HepG2 (cell line): ENCODE results near the gene MEA1. TPM values are rescaled to one million over a fixed set of nuclear protein-coding genes. Genes with fewer than 3 reads are reported as not detected.

ENCODE experiments used
- DPF2 ChIP-seq: sonication (generic); formaldehyde crosslinking; IDR thresholded peaks from 2 replicates; pipeline ENCODE4 v1.4.0; 2020; ENCODE audit warnings: mild to moderate bottlenecking, low read depth, missing genetic modification reagents, borderline replicate concordance
- EP300 ChIP-seq, 3 experiments: sonication (generic) in 1 of 3; formaldehyde crosslinking in 1 of 3; IDR thresholded peaks; 2 replicates each; pipeline versions ENCODE4 v1.5.1 to v1.6.1; 2011 to 2020; ENCODE audit warnings: low read depth in 2 of 3, low read length in 2 of 3, borderline replicate concordance in 1 of 3, improper control_type of control experiment in 1 of 3, mild to moderate bottlenecking in 1 of 3, missing genetic modification reagents in 1 of 3, moderate library complexity in 1 of 3
- GATA4 ChIP-seq: sonication (generic); IDR thresholded peaks from 2 replicates; pipeline ENCODE4 v1.6.1; 2016; ENCODE audit warnings: antibody characterized with exemption, low read depth, borderline replicate concordance
- GMEB2 ChIP-seq: IDR thresholded peaks from 2 replicates; pipeline ENCODE4 v1.6.1; 2016; ENCODE audit warnings: missing biosample characterization, missing genetic modification reagents, low read depth
- GPBP1L1 ChIP-seq: sonication (generic); formaldehyde crosslinking; IDR thresholded peaks from 2 replicates; pipeline ENCODE4 v1.5.0; 2020; ENCODE audit warnings: mild to moderate bottlenecking, missing genetic modification reagents
- HNF4A ChIP-seq: sonication (generic); formaldehyde crosslinking; IDR thresholded peaks from 2 replicates; pipeline ENCODE4 v1.4.0; 2020; ENCODE audit warnings: missing genetic modification reagents
- IKZF4 ChIP-seq: sonication (generic); formaldehyde crosslinking; IDR thresholded peaks from 2 replicates; pipeline ENCODE4 v1.5.1; 2020; ENCODE audit warnings: borderline replicate concordance, mild to moderate bottlenecking, low read depth, missing genetic modification reagents; ENCODE audit errors: not compliant biosample characterization
- KAT8 ChIP-seq: IDR thresholded peaks from 2 replicates; pipeline ENCODE4 v1.6.1; 2016; ENCODE audit warnings: missing genetic modification reagents, missing compliant biosample characterization
- MTA3 ChIP-seq: sonication (generic); formaldehyde crosslinking; IDR thresholded peaks from 2 replicates; pipeline ENCODE4 v1.4.0; 2020; ENCODE audit warnings: missing genetic modification reagents
- MXD4 ChIP-seq: IDR thresholded peaks from 2 replicates; pipeline ENCODE4 v1.6.1; 2016; ENCODE audit warnings: mild to moderate bottlenecking, missing biosample characterization, missing genetic modification reagents
- MYNN ChIP-seq: sonication (generic); formaldehyde crosslinking; IDR thresholded peaks from 2 replicates; pipeline ENCODE4 v1.4.0; 2020; ENCODE audit warnings: mild to moderate bottlenecking, low read depth, missing genetic modification reagents
- NFKB2 ChIP-seq: sonication (generic); formaldehyde crosslinking; IDR thresholded peaks from 2 replicates; pipeline ENCODE4 v1.4.0; 2020; ENCODE audit warnings: missing genetic modification reagents, borderline replicate concordance
- PRDM4 ChIP-seq: sonication (generic); formaldehyde crosslinking; IDR thresholded peaks from 2 replicates; pipeline ENCODE4 v1.9.0; 2021; ENCODE audit warnings: missing genetic modification reagents, borderline replicate concordance
- TAF1 ChIP-seq: sonication (generic); formaldehyde crosslinking; IDR thresholded peaks from 2 replicates; pipeline ENCODE4 v1.4.0; 2020; ENCODE audit warnings: missing genetic modification reagents
- ZBTB2 ChIP-seq: sonication (generic); formaldehyde crosslinking; IDR thresholded peaks from 2 replicates; pipeline ENCODE4 v1.8.0; 2022; ENCODE audit warnings: low read depth, missing genetic modification reagents
- ZBTB3 ChIP-seq: sonication (generic); formaldehyde crosslinking; IDR thresholded peaks from 2 replicates; pipeline ENCODE4 v1.4.0; 2020; ENCODE audit warnings: low read depth, mild to moderate bottlenecking, moderate library complexity, missing genetic modification reagents, borderline replicate concordance
- ZMYM4 ChIP-seq: sonication (generic); formaldehyde crosslinking; IDR thresholded peaks from 2 replicates; pipeline ENCODE4 v1.8.1; 2023; ENCODE audit warnings: mild to moderate bottlenecking, missing genetic modification reagents
- ZNF333 ChIP-seq: sonication (generic); formaldehyde crosslinking; IDR thresholded peaks from 2 replicates; pipeline ENCODE4 v1.4.0; 2020; ENCODE audit warnings: mild to moderate bottlenecking, missing genetic modification reagents, borderline replicate concordance
- ZNF383 ChIP-seq: sonication (generic); formaldehyde crosslinking; IDR thresholded peaks from 2 replicates; pipeline ENCODE4 v1.4.0; 2020; ENCODE audit warnings: missing genetic modification reagents, mild to moderate bottlenecking, borderline replicate concordance
- polyA plus RNA-seq, 8 experiments: library from polyadenylated mRNA; depleted of rRNA in 3 of 8; stranded (reverse) in 7 of 8; unstranded in 1 of 8; fragments of >200 nt; fragmentation: Illumina TruSeq in 4 of 8; extraction: Trizol in 4 of 8; gene quantifications; 2 replicates each; pipeline versions ENCODE4 v1.2.1 to v1.2.3, GENCODE V29; 2011 to 2016; ENCODE audit warnings: low read depth in 4 of 8, missing spikeins in 1 of 8, mixed read lengths in 1 of 8; ENCODE audit not compliant: insufficient read depth in 1 of 8
- total RNA-seq, 5 experiments: library from RNA; depleted of rRNA; stranded (reverse); fragments of >200 nt; fragmentation: Illumina TruSeq; extraction: Trizol; gene quantifications; 2 replicates each; pipeline ENCODE4 v1.2.3, GENCODE V29; 2016; ENCODE audit warnings: low read depth in 1 of 5

MEA1 gene
- total and polyA plus RNA-seq, 2 of the 13 experiments (the other 11 are each of a cell fraction or from before 2014, with no cell fraction given): 75.6 to 86.2 TPM

- no peak for TF ChIP-seq TAF1 (CRISPR knock-in tag)
- TF ChIP-seq MYNN (CRISPR knock-in tag): no peak
- no peak for TF ChIP-seq ZNF333 (CRISPR knock-in tag)
- TF ChIP-seq ZMYM4 (CRISPR knock-in tag): 0 out of 2 replicates have a peak, but pooled peaks have one; percentile 7
- no peak for TF ChIP-seq GPBP1L1
- TF ChIP-seq KAT8: no peak
- no peak for TF ChIP-seq GATA4
- TF ChIP-seq EP300 (IDR thresholded peaks at IDR 0.05; ENCODE audit: low read depth in 2 of 2, low read length in 2 of 2): no peak
- TF ChIP-seq EP300 (CRISPR knock-in tag; IDR thresholded peaks at IDR 0.05; ENCODE audit: borderline replicate concordance): no peak
- no peak for TF ChIP-seq ZBTB3 (CRISPR knock-in tag)
- TF ChIP-seq ZBTB2: no peak
- no peak for TF ChIP-seq MTA3 (CRISPR knock-in tag)
- TF ChIP-seq NFKB2 (CRISPR knock-in tag): no peak; the same call in 1 of the 2 replicates
- TF ChIP-seq GMEB2 (CRISPR knock-in tag): no peak
- TF ChIP-seq PRDM4: 0 out of 2 replicates have a peak, but pooled peaks have one; percentile 76
- TF ChIP-seq DPF2 (CRISPR knock-in tag): no peak
- no peak for TF ChIP-seq IKZF4 (CRISPR knock-in tag)
- TF ChIP-seq MXD4 (CRISPR knock-in tag): no peak
- no peak for TF ChIP-seq HNF4A (CRISPR knock-in tag)
- TF ChIP-seq ZNF383: no peak
These were observed 47.2 kb upstream of the MEA1 start (continued) for GRCh38 chr6:43060755-43061633.
